Measurements from ENCODE around the gene STIM1.

DNA sequence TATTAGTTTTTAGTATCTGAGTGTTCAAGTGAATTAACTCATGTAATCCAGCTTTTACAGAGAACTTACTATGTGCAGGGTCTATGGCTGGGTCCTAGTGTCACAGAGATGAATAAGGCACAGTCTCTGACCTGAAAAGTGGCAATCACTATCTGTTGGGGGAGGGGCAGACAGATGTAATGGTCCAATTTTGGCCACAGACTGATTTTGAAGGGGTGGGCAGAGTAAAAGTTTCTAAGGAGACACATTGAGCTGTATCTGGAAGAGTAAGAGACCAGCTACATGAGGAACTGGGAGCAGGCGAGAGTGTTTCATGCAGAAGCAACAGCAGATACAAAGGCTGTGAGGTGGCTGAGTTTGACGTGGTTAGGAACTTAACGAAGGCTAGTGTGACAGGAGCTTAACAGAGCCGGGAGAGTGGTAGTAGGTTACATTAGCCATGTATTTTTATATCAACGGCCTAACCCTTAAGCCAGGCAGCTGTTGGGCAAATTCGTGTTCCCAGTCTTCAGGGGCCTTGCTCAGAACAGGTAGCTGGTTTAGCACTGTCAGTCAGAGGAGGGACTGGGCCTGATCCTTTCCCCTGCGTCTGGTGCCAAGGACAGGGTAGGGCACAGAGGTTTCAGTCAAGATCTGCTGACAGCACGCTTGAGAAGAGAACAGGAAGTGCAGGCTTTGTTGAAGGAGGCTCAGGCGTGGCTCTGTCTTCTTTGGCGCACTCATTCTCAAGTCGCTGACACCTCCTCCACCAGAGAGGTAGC lies 1.4 kb upstream of the STIM1 start:
- peak in 2 of 4 donors; percentile 40 to 50 for TF ChIP-seq POLR2A (IDR thresholded peaks at IDR 0.05)
- TF ChIP-seq CTCF (IDR thresholded peaks at IDR 0.05): no peak
